ENCODE data around the gene KCNJ1. TPM values are rescaled to one million over a fixed set of nuclear protein-coding genes. Genes with fewer than 3 reads are reported as not detected.

KCNJ1 gene
- total RNA-seq, 2 experiments from 2014 or later, result not detected

DNA sequence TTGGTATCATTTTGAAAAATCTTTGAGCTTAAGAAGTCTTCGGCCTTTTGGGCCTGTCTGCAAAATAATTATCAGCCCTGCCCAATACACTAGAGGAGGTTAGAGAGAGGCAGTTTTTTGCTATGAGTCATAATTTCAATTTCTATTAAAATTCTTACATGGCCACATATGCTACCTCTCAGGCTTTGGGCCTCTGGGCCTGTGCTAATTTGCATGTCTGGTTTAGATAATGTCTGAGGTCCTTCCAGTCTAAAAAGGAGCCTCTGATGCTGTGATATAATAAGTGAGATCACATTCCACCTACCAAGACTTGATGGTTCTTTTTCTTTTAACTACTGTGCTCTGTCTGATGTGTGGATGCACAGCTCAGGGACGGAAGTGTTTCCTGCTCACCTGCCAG, 70.8 kb downstream of the KCNJ1 start:
- POLR2A ChIA-PET, result no interaction called here
- CTCF ChIA-PET, result interaction anchor here (1.2 kb wide), 1 partner anchor 14 kb away, joined by 3 read pairs; no protein-coding TSS in a partner anchor
- DNase-seq, result no peak
- Mint-ChIP-seq H3K9me3 (no peaks in the 10 kb centered on the region), H3K27me3 (no peaks in the 10 kb centered on the region), H3K4me3 (no peak overlapping the region), H3K27ac (no peak overlapping the region), H3K4me1 (peaks cover 9% of the 10 kb centered on the region), H3K36me3 (ENCODE audit: low read depth) (peaks cover 76% of the 10 kb centered on the region)

GRCh38 chr11:128790196-128790595, 76.9 kb downstream of the KCNJ1 start:
- H3K4me3 Mint-ChIP-seq, result no peak overlapping the region
- no peaks in the 10 kb centered on the region for H3K27me3 Mint-ChIP-seq
- H3K4me1 Mint-ChIP-seq, result no peaks in the 10 kb centered on the region
- POLR2A ChIA-PET, result no interaction called here
- CTCF ChIA-PET, result interaction anchor here (0.6 to 1.6 kb wide), 6 partner anchors 10 to 718 kb away, joined by 3 to 4 read pairs (median 3); no protein-coding TSS in a partner anchor
- H3K27ac Mint-ChIP-seq, result no peak overlapping the region
- peaks cover 74% of the 10 kb centered on the region for H3K36me3 Mint-ChIP-seq (ENCODE audit: low read depth)
- H3K9me3 Mint-ChIP-seq, result no peaks in the 10 kb centered on the region
- no peak for DNase-seq

GRCh38 chr11:128789497-128790150, 77.5 kb downstream of the KCNJ1 start:
- peaks cover 74% of the 10 kb centered on the region for H3K36me3 Mint-ChIP-seq (ENCODE audit: low read depth)
- no peak for DNase-seq
- H3K27ac Mint-ChIP-seq, result no peak overlapping the region
- H3K27me3 Mint-ChIP-seq, result no peaks in the 10 kb centered on the region
- H3K4me3 Mint-ChIP-seq, result no peak overlapping the region
- no peaks in the 10 kb centered on the region for H3K9me3 Mint-ChIP-seq
- ChIA-PET POLR2A (no interaction called here), CTCF (interaction anchor here (0.6 to 2.5 kb wide), 6 partner anchors 10 to 717 kb away, joined by 3 to 6 read pairs (median 3); no protein-coding TSS in a partner anchor)
- H3K4me1 Mint-ChIP-seq, result peaks cover under 1% of the 10 kb centered on the region

Other genes starting within 250 kb of the KCNJ1 start
- 100 to 1,000 TPM; 106 to 134 TPM for gene FLI1, start 173.2 kb downstream of the KCNJ1 start, total RNA-seq
- gene KCNJ5, start 24.1 kb upstream of the KCNJ1 start, total RNA-seq, result not detected
- not detected for gene TP53AIP1, start 75.6 kb upstream of the KCNJ1 start, total RNA-seq

Data from activated CD4-positive, alpha-beta T cell treated with anti-CD3 and anti-CD28 coated beads, Interleukin-2, amount 10 ng/mL, durations not matched to agents 7 days and 5 days (primary cell).